Fibroblast of mammary gland (primary cell): ENCODE results near the gene MARF1.
"Not testable (repeated sequence)": the region's sequence is repeated elsewhere in the genome, so short reads cannot be mapped to it uniquely, and the experiment has no call there.

ENCODE experiments used
- DNase-seq: peaks from one replicate; pipeline ENCODE4 v3.0.0-alpha.2; 2010; ENCODE audit warnings: low read depth
- H3K4me3 ChIP-seq: 2 replicates; pipeline ENCODE4 v1.5.1; 2011; ENCODE audit warnings: low read depth, mild to moderate bottlenecking, low read length, moderate library complexity; ENCODE audit not compliant: control insufficient read depth
- CTCF ChIP-seq: conservative IDR thresholded peaks from 2 replicates; pipeline ENCODE4 v1.5.1; 2011; ENCODE audit warnings: low read depth, low read length, inconsistent platforms; ENCODE audit not compliant: control insufficient read depth, insufficient read depth

MARF1 gene

GRCh38 chr16:15559176-15559575 lies 83.8 kb downstream of the MARF1 start:
- no peak for DNase-seq
- no peak for TF ChIP-seq CTCF
- no peak overlapping the region for H3K4me3 ChIP-seq

GRCh38 chr16:15557258-15557657 lies 85.7 kb downstream of the MARF1 start:
- TF ChIP-seq CTCF: no peak
- DNase-seq: no peak
- H3K4me3 ChIP-seq: no peak overlapping the region

- DNase-seq: no peak
- no peak overlapping the region for H3K4me3 ChIP-seq
- TF ChIP-seq CTCF: no peak
These were observed 86.8 kb downstream of the MARF1 start for GRCh38 chr16:15556130-15556529.

GRCh38 chr16:15553313-15554088 lies 89.5 kb downstream of the MARF1 start:
- no peak overlapping the region for H3K4me3 ChIP-seq
- TF ChIP-seq CTCF: no peak
- DNase-seq: peak; percentile 39

GRCh38 chr16:15552507-15552906 lies 90.4 kb downstream of the MARF1 start:
- no peak for TF ChIP-seq CTCF
- DNase-seq: no peak
- H3K4me3 ChIP-seq: no peak overlapping the region

- TF ChIP-seq CTCF: no peak
- DNase-seq: no peak
- H3K4me3 ChIP-seq: no peak overlapping the region
These were observed 94.5 kb downstream of the MARF1 start for GRCh38 chr16:15548482-15548891.

GRCh38 chr16:15547768-15548096 lies 95.2 kb downstream of the MARF1 start:
- no peak for DNase-seq
- no peak for TF ChIP-seq CTCF
- H3K4me3 ChIP-seq: no peak overlapping the region

GRCh38 chr16:15547072-15547767 lies 95.7 kb downstream of the MARF1 start:
- DNase-seq, H3K4me3 ChIP-seq: not testable (repeated sequence)
